Sigmoid colon (tissue), 7 donors: ENCODE results near the gene DACH1. TPM values are rescaled to one million over a fixed set of nuclear protein-coding genes. Genes with fewer than 3 reads are reported as not detected.

Source experiments
- DNase-seq: peaks from one replicate; pipeline ENCODE4 v3.0.0-alpha.2; 2019
- H3K27ac ChIP-seq, 4 donors: fragments of 200-600 bp; sonication (generic); one replicate each; pipeline ENCODE4 v1.5.1; 2016 to 2019; ENCODE audit warnings: mild to moderate bottlenecking in 1 of 4
- H3K27me3 ChIP-seq, 3 donors: fragments of 200-600 bp; sonication (generic); one replicate each; pipeline ENCODE4 v1.5.1; 2019; ENCODE audit warnings: mild to moderate bottlenecking in 1 of 3
- H3K36me3 ChIP-seq, 4 donors: fragments of 200-600 bp; sonication (generic); one replicate each; pipeline ENCODE4 v1.5.1; 2016 to 2019
- H3K4me1 ChIP-seq, 4 donors: fragments of 200-600 bp; sonication (generic); one replicate each; pipeline ENCODE4 v1.5.1; 2017 to 2019
- H3K4me3 ChIP-seq, 4 donors: fragments of 200-600 bp; sonication (generic); one replicate each; pipeline ENCODE4 v1.5.1; 2017 to 2019; ENCODE audit warnings: mild to moderate bottlenecking in 2 of 4, moderate library complexity in 1 of 4
- H3K9me3 ChIP-seq, 4 donors: fragments of 200-600 bp in 3 of 4; sonication (generic) in 3 of 4; one replicate each; pipeline versions ENCODE4 v1.5.1 to v1.6.1; 2013 to 2019
- EP300 ChIP-seq, 4 donors: sonication (generic); formaldehyde crosslinking; IDR thresholded peaks; one replicate each; pipeline ENCODE4 v1.6.1; 2017; ENCODE audit warnings: antibody characterized with exemption in 4 of 4
- POLR2A ChIP-seq, 2 donors: fragments of 450-650 bp; IDR thresholded peaks; one replicate each; pipeline ENCODE4 v1.6.1; 2016; ENCODE audit warnings: antibody characterized with exemption in 2 of 2, mild to moderate bottlenecking in 2 of 2, moderate library complexity in 2 of 2
- POLR2AphosphoS5 ChIP-seq, 4 donors: sonication (generic); formaldehyde crosslinking; IDR thresholded peaks; one replicate each; pipeline ENCODE4 v1.6.1; 2017; ENCODE audit warnings: antibody characterized with exemption in 4 of 4
- WGBS, 2 donors: extraction: QIAGEN DNeasy Blood & Tissue Kit; methylation state at CpG; one replicate each; pipeline ENCODE4 v1.1.7; 2013; 5-methylcytosine and 5-hydroxymethylcytosine counted together
- intact Hi-C: fragments of 100-400 bp; cut with DNase I; formaldehyde crosslinking; loops from one replicate; pipeline ENCODE4 v1.15.1; 2023
- polyA plus RNA-seq, 3 donors: library from polyadenylated mRNA; stranded (reverse); fragments of 200-250 nt; gene quantifications; one replicate each; pipeline ENCODE4 v1.2.3, GENCODE V29; 2013
- total RNA-seq, 4 donors: library from RNA; depleted of rRNA; stranded (reverse); fragments of >200 nt; gene quantifications; one replicate each; pipeline ENCODE4 v1.1.0, GENCODE V29; 2016
- TF ChIP-seq, protein P1 (sequence below), 4 experiments: fragments of 450-650 bp in 3 of 4; fragments of 200-600 bp in 1 of 4; IDR thresholded peaks; one replicate each; pipeline ENCODE4 v1.5.1; 2016 to 2019; ENCODE audit warnings: antibody characterized with exemption in 4 of 4, mild to moderate bottlenecking in 3 of 4, moderate library complexity in 2 of 4
- donor health status: healthy with polysubstance abuse.
- donor health status: Bipolar disorder and iron deficiency.
- donor health status: healthy.

DACH1 gene
- total and polyA plus RNA-seq, 7 donors, result 0.49 to 1.9 (median 1.6) TPM

DNA sequence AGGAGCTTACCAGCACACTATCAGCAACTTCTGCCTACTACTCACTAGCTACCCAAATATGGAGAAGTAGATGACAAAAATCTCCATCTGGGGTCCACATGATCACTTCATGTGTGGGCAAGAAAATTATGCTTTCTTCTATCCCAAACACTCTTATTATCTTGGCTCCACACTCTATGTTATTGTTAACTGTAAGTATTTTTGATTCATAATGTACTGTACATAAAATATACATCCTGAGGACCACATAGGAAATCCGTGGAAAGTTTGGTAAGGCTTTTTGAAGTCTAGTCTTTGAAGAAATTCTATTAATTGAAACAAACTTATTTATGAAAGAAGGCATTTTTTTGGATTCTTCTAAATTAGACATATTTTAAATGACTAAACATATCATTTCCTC is 378.8 kb downstream of the DACH1 start:
- DNase-seq, result no peak
- intact Hi-C loops, result no loop called here
- no peaks in the 10 kb centered on the region for H3K27me3 ChIP-seq
- no peaks in the 10 kb centered on the region for H3K4me1 ChIP-seq
- no peak overlapping the region for H3K4me3 ChIP-seq
- WGBS, 2 donors, result 68 to 77% methylated on average over 1 of the region's 1 CpG
- TF ChIP-seq, protein P1, sequence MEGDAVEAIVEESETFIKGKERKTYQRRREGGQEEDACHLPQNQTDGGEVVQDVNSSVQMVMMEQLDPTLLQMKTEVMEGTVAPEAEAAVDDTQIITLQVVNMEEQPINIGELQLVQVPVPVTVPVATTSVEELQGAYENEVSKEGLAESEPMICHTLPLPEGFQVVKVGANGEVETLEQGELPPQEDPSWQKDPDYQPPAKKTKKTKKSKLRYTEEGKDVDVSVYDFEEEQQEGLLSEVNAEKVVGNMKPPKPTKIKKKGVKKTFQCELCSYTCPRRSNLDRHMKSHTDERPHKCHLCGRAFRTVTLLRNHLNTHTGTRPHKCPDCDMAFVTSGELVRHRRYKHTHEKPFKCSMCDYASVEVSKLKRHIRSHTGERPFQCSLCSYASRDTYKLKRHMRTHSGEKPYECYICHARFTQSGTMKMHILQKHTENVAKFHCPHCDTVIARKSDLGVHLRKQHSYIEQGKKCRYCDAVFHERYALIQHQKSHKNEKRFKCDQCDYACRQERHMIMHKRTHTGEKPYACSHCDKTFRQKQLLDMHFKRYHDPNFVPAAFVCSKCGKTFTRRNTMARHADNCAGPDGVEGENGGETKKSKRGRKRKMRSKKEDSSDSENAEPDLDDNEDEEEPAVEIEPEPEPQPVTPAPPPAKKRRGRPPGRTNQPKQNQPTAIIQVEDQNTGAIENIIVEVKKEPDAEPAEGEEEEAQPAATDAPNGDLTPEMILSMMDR (IDR thresholded peaks at IDR 0.05), result no peak
- no peak for TF ChIP-seq EP300 (IDR thresholded peaks at IDR 0.05)
- TF ChIP-seq POLR2AphosphoS5 (IDR thresholded peaks at IDR 0.05), result no peak
- no peak for TF ChIP-seq POLR2A (IDR thresholded peaks at IDR 0.05)
- peaks cover 0 to 2% (median 0%) of the 10 kb centered on the region in 4 donors for H3K9me3 ChIP-seq
- H3K27ac ChIP-seq, result no peak overlapping the region
- no peaks in the 10 kb centered on the region for H3K36me3 ChIP-seq

DNA sequence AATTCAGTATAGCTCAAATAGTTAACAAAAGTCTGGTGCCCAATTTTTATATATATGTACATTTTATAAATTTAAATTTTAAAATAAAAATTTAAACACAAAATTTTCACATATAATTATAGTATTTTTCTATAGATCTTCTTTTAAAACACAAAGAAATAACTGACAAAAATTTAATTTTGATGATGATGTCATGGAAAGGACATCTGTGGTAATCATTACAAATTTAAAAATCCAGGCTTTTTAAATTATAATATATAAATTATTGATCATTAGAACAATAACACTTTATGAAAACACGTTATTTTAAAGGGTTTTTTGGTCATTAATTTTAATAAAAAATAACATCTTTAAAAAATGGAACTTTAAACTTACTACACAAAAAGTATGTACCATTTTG is 381.1 kb downstream of the DACH1 start:
- Histone ChIP-seq H3K27me3 (no peaks in the 10 kb centered on the region), H3K4me3 (no peak overlapping the region), H3K4me1 (no peaks in the 10 kb centered on the region), H3K27ac (no peak overlapping the region), H3K36me3 (no peaks in the 10 kb centered on the region), H3K9me3 (no peaks in the 10 kb centered on the region)
- intact Hi-C loops, result no loop called here
- DNase-seq, result no peak
- 86 to 89% methylated on average over 1 of the region's 1 CpG for WGBS, 2 donors
- no peak for TF ChIP-seq POLR2AphosphoS5 (IDR thresholded peaks at IDR 0.05)
- TF ChIP-seq EP300 (IDR thresholded peaks at IDR 0.05), result no peak
- TF ChIP-seq, protein P1 (IDR thresholded peaks at IDR 0.05), result no peak
- no peak for TF ChIP-seq POLR2A (IDR thresholded peaks at IDR 0.05)

DNA sequence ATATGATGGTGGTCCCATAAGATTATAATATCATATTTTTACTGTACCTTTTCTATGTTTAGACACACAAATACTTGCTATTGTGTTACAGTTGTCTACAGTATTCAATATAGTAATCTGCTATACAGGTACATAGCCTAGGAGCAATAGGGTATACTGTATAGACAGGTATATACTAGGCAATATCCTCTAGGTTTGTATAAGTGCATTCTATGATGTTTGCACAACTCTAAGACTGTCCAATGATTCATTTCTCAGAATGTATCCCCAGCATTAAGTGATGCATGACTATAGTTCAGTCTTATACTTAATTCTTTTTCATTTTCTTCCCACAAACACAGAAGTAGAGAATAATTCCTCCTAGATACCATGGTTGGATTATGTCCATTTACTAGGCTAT is 383.3 kb downstream of the DACH1 start:
- Histone ChIP-seq H3K4me1 (no peaks in the 10 kb centered on the region), H3K9me3 (no peaks in the 10 kb centered on the region), H3K27ac (no peak overlapping the region), H3K4me3 (no peak overlapping the region), H3K27me3 (no peaks in the 10 kb centered on the region), H3K36me3 (no peaks in the 10 kb centered on the region)
- no peak for TF ChIP-seq EP300 (IDR thresholded peaks at IDR 0.05)
- TF ChIP-seq, protein P1 (IDR thresholded peaks at IDR 0.05), result no peak
- TF ChIP-seq POLR2A (IDR thresholded peaks at IDR 0.05), result no peak
- no peak for TF ChIP-seq POLR2AphosphoS5 (IDR thresholded peaks at IDR 0.05)
- no peak for DNase-seq
- intact Hi-C loops, result no loop called here

DNA sequence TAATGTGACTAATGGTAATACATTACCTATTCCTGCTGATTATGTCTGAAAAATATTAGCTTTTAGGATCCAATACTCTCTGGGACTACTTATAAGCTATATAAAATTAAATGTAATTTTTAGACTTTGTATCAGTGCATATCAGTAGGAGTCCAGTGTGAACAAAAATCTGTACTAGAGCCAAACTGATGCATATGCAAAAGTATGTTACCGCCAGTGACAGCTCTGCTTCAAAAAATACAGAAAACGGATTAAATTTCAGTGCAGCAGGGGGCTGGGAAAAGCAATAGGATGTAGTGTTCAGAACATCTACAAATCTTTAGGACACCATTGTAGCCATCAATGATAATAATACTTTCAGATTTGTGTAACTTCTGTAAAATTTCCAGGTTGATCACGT is 385.5 kb downstream of the DACH1 start:
- H3K36me3 ChIP-seq, result no peaks in the 10 kb centered on the region
- H3K4me1 ChIP-seq, result no peaks in the 10 kb centered on the region
- H3K27me3 ChIP-seq, result no peaks in the 10 kb centered on the region
- no peaks in the 10 kb centered on the region for H3K9me3 ChIP-seq
- DNase-seq, result no peak
- TF ChIP-seq EP300 (IDR thresholded peaks at IDR 0.05) (no peak), POLR2AphosphoS5 (IDR thresholded peaks at IDR 0.05) (no peak), POLR2A (IDR thresholded peaks at IDR 0.05) (no peak)
- TF ChIP-seq, protein P1 (IDR thresholded peaks at IDR 0.05), result no peak
- intact Hi-C loops, result no loop called here
- H3K27ac ChIP-seq, result no peak overlapping the region
- WGBS, 2 donors, result 97 to 99% methylated on average over 3 of the region's 3 CpGs
- no peak overlapping the region for H3K4me3 ChIP-seq

DNA sequence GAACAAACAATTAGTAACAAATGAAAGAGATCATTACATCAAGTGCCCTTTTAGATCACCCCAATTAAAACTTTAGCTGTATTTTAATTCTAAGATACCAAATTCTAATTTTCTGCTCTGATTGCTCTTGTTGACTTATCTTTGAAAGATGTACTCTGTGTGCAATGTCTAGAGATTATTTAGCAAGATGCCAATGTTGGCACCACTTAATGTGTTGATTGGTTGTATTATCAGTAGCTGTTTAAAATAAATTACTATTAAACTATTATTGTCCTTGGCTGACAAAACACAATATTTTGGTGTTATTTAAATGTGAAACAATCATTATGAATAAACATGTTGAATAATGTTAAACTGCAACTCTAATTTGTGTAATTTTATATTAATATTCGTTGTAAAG is 386.0 kb downstream of the DACH1 start:
- no peak overlapping the region for H3K27ac ChIP-seq
- no peaks in the 10 kb centered on the region for H3K9me3 ChIP-seq
- no peak overlapping the region for H3K4me3 ChIP-seq
- intact Hi-C loops, result no loop called here
- H3K27me3 ChIP-seq, result no peaks in the 10 kb centered on the region
- no peak for DNase-seq
- H3K4me1 ChIP-seq, result no peaks in the 10 kb centered on the region
- 81 to 82% methylated on average over 1 of the region's 1 CpG for WGBS, 2 donors
- H3K36me3 ChIP-seq, result no peaks in the 10 kb centered on the region
- TF ChIP-seq, protein P1 (IDR thresholded peaks at IDR 0.05), result no peak
- TF ChIP-seq EP300 (IDR thresholded peaks at IDR 0.05) (no peak), POLR2A (IDR thresholded peaks at IDR 0.05) (no peak), POLR2AphosphoS5 (IDR thresholded peaks at IDR 0.05) (no peak)
